C4-2B (cell line): ENCODE measurements around the gene BNIP2.

Experiments used
- CTCF ChIP-seq: fragments of 450-650 bp; conservative IDR thresholded peaks from 2 replicates; pipeline ENCODE4 v1.5.1; 2017; ENCODE audit warnings: mild to moderate bottlenecking
- ZFX ChIP-seq: fragments of 450-650 bp; IDR thresholded peaks from 2 replicates; pipeline ENCODE4 v1.6.1; 2017

GRCh38 chr15:59701880-59702279 is 12.8 kb upstream of the BNIP2 start:
- TF ChIP-seq CTCF (no peak), ZFX (no peak)
